ENCODE data around the gene A3GALT2. TPM values are rescaled to one million over a fixed set of nuclear protein-coding genes. Genes with fewer than 3 reads are reported as not detected.

Gene A3GALT2
- total RNA-seq, 4 donors from 2014 or later: not detected

DNA sequence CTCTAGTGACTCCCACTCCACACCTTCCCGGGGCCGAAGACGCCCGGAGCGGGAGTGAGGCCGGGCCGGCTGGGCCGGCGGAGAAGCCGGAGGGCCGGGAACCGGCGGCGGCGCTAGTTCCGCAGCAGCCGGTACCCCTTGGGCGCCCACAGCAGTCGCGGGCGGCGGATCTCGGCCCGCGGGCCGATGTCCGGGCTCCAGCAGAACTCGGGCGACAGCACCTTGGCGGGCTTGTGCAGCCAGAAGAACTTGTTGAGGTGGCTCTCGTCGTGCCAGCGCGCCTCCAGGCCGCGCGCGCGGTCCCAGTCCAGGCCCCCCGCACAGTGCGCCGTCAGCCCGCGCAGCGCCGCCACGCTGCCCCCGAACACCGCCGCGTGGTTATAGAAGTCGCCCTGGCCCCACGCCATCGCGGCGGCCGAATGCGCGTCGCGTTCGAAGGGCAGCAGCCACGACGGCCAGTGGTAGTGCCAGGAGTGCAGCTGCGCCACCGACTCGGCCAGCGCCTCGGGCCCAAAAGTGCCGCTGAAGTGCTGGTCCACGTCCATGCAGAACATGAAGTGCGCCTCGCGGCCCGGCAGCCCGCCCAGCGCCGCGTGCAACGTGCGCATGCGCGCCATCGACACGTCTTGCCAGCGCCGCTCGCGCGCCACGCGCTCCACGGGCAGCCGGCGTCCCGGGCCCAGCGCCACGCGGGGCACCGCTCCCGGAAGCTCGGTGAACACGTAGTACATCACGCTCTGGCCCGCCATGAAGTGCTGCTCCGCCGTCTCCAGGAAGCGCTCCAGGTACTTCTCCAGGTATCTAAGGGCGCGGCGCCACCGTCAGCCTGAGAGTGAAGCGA lies 14.0 kb downstream of the A3GALT2 start:
- Histone ChIP-seq H3K27ac (no peak overlapping the region), H3K36me3 (no peaks in the 10 kb centered on the region), H3K4me1 (peaks cover 5 to 10% (median 8%) of the 10 kb centered on the region in 4 donors), H3K9me3 (no peaks in the 10 kb centered on the region), H3K27me3 (peaks cover 18% of the 10 kb centered on the region), H3K4me3 (peak overlapping the region in 2 of 4 donors; percentile 19 to 35)
- TF ChIP-seq CTCF (IDR thresholded peaks at IDR 0.05) (no peak), POLR2AphosphoS5 (IDR thresholded peaks at IDR 0.05) (no peak), EP300 (IDR thresholded peaks at IDR 0.05; ENCODE audit: low read depth) (no peak), POLR2A (IDR thresholded peaks at IDR 0.05) (no peak)
- DNase-seq: no peak
- WGBS, 2 donors (ENCODE audit: low coverage in 1 of 2): 44% methylated on average over 92 of the region's 113 CpGs; no CpG with 5 or more reads in 1 of the 2 donors
- in situ Hi-C loops (cut with MboI; ENCODE audit: low pct_ligation_motif_present in 1 of 4, low pct_unique_long_range_greater_than_20kb in 1 of 4, low sequenced_read_pairs in 3 of 4): no loop called here
- intact Hi-C loops (cut with DNase I; ENCODE audit: low total_unique reads): loop anchor here (10.0 kb wide), 1 partner anchor 1068 kb away; no protein-coding TSS in a partner anchor

DNA sequence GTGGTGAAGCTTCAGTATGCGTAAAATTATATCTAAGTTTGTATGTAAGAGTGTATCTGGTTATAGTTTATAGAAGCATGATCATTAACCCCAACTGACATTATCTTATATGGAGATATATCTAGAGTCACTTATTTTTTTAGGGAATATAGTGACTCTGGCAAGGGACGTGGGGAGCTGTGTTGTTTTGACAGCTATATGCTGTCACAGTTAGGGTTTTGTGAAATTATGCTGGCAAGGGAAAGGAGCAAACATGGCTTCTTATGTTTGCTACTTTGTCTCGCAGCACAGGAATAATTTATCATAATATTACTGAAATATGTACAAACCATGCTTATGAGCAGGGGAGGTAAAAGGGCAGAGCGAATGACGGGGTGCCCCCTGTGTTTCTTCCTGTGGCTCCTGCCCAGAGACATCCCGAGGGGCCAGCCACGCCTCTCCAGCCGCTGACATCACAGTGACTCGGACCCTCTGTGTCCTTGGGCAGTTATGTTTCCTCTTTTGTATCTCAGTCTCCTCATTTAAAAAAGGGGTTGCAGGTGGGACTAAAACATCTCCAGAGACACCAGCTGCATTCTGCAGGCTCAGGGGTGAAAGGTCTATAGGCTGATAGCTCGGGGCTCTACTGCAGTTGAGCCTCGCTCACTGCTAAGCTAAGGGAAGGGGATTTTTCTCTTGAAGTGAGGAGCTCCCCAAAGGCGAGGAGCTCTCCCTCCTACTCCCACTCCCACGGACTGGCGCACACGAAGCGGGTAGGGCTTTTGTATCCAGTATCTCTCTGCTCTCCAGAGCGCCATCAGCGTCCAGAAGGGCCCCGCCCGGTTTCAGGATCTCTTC lies 14.9 kb downstream of the A3GALT2 start:
- Histone ChIP-seq H3K9me3 (no peaks in the 10 kb centered on the region), H3K4me1 (peaks cover 6 to 14% (median 8%) of the 10 kb centered on the region in 4 donors), H3K27ac (no peak overlapping the region), H3K36me3 (no peaks in the 10 kb centered on the region), H3K27me3 (peaks cover 18% of the 10 kb centered on the region), H3K4me3 (peak overlapping the region in 1 of 4 donors; percentile 35)
- intact Hi-C loops (cut with DNase I; ENCODE audit: low total_unique reads) (loop anchor here (10.0 kb wide), 1 partner anchor 1069 kb away; no protein-coding TSS in a partner anchor), in situ Hi-C loops (cut with MboI; ENCODE audit: low pct_ligation_motif_present in 1 of 4, low pct_unique_long_range_greater_than_20kb in 1 of 4, low sequenced_read_pairs in 3 of 4) (no loop called here)
- WGBS, 2 donors (ENCODE audit: low coverage in 1 of 2): 58 to 75% methylated on average over 6 to 20 of the region's 20 CpGs
- TF ChIP-seq POLR2A (IDR thresholded peaks at IDR 0.05): no peak
- TF ChIP-seq EP300 (IDR thresholded peaks at IDR 0.05; ENCODE audit: low read depth): no peak
- no peak for TF ChIP-seq POLR2AphosphoS5 (IDR thresholded peaks at IDR 0.05)
- no peak for TF ChIP-seq CTCF (IDR thresholded peaks at IDR 0.05)
- DNase-seq: no peak

- TF ChIP-seq POLR2A (IDR thresholded peaks at IDR 0.05) (no peak), EP300 (IDR thresholded peaks at IDR 0.05; ENCODE audit: low read depth) (no peak), POLR2AphosphoS5 (IDR thresholded peaks at IDR 0.05) (no peak)
- DNase-seq: no peak
- no peak overlapping the region for H3K4me3 ChIP-seq
- H3K27me3 ChIP-seq: peaks cover 18% of the 10 kb centered on the region
- intact Hi-C loops (cut with DNase I; ENCODE audit: low total_unique reads) (loop anchor here (10.0 kb wide), 1 partner anchor 1070 kb away; no protein-coding TSS in a partner anchor), in situ Hi-C loops (cut with MboI; ENCODE audit: low pct_ligation_motif_present in 1 of 4, low pct_unique_long_range_greater_than_20kb in 1 of 4, low sequenced_read_pairs in 3 of 4) (no loop called here)
- peaks cover 8 to 22% (median 10%) of the 10 kb centered on the region in 4 donors for H3K4me1 ChIP-seq
- H3K36me3 ChIP-seq: no peaks in the 10 kb centered on the region
- H3K27ac ChIP-seq: no peak overlapping the region
- WGBS, 2 donors (ENCODE audit: low coverage in 1 of 2): 92 to 93% methylated on average over 4 to 5 of the region's 5 CpGs
- no peaks in the 10 kb centered on the region for H3K9me3 ChIP-seq
Observed at GRCh38 chr1:33305016-33305415, 15.9 kb downstream of the A3GALT2 start.

DNA sequence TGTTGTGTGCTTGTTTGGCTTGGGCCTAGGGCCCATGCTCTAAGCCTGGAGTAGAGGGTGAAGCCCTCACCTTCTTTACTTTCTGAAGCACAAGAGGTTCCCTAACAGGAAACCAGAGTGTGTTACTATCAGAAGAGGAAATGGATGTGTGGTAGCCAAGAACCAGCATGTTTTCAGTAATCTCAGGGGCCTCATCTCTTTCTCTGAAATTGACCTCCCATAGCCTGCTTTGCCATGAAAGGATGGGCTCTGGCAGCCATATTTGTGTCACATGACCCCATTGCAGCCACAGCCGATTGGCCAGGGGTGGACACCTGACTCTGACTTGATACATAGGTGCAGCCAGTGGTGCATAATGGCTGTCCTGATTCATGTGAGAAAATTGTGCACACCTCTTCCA lies 18.6 kb downstream of the A3GALT2 start:
- Histone ChIP-seq H3K9me3 (no peaks in the 10 kb centered on the region), H3K4me1 (peaks cover 8 to 26% (median 10%) of the 10 kb centered on the region in 4 donors), H3K4me3 (no peak overlapping the region), H3K36me3 (no peaks in the 10 kb centered on the region), H3K27me3 (peaks cover 17% of the 10 kb centered on the region), H3K27ac (no peak overlapping the region)
- TF ChIP-seq POLR2AphosphoS5 (IDR thresholded peaks at IDR 0.05) (no peak), EP300 (IDR thresholded peaks at IDR 0.05; ENCODE audit: low read depth) (no peak), POLR2A (IDR thresholded peaks at IDR 0.05) (no peak), CTCF (IDR thresholded peaks at IDR 0.05) (no peak)
- intact Hi-C loops (cut with DNase I; ENCODE audit: low total_unique reads): loop anchor here (10.0 kb wide), 1 partner anchor 1072 kb away; no protein-coding TSS in a partner anchor
- WGBS, 2 donors (ENCODE audit: low coverage in 1 of 2): 100% methylated on average over 1 of the region's 1 CpG; no CpG with 5 or more reads in 1 of the 2 donors
- no peak for DNase-seq
- in situ Hi-C loops (cut with MboI; ENCODE audit: low pct_ligation_motif_present in 1 of 4, low pct_unique_long_range_greater_than_20kb in 1 of 4, low sequenced_read_pairs in 3 of 4): no loop called here

All from transverse colon (tissue), 4 donors.